ENCODE measurements around the gene CRYBB1.

Gene CRYBB1

GRCh38 chr22:26602127-26602526 is 15.7 kb downstream of the CRYBB1 start:
- no peak for DNase-seq

- no peak for DNase-seq
Observed at GRCh38 chr22:26601726-26602125, 16.1 kb downstream of the CRYBB1 start.

- DNase-seq, result no peak
Observed at GRCh38 chr22:26599505-26599904, 18.3 kb downstream of the CRYBB1 start.

- no peak for DNase-seq
Observed at GRCh38 chr22:26597480-26597879, 20.3 kb downstream of the CRYBB1 start.

- DNase-seq, result no peak
Observed at GRCh38 chr22:26597026-26597425, 20.8 kb downstream of the CRYBB1 start.

GRCh38 chr22:26593763-26594162 is 24.1 kb downstream of the CRYBB1 start:
- no peak for DNase-seq

- no peak for DNase-seq
Observed at GRCh38 chr22:26592421-26592891, 25.4 kb downstream of the CRYBB1 start.

- DNase-seq, result peak; percentile 56
Observed at GRCh38 chr22:26589845-26590736, 27.7 kb downstream of the CRYBB1 start, which contains the start of gene TPST2. TPST2 (minus strand) TSS chr22:26590132; CDS start chr22:26541630, 48,502 bp downstream.

GRCh38 chr22:26589367-26589844 is 28.4 kb downstream of the CRYBB1 start:
- no peak for DNase-seq

GRCh38 chr22:26588729-26589366 is 29.0 kb downstream of the CRYBB1 start:
- no peak for DNase-seq

GRCh38 chr22:26587991-26588613 is 29.7 kb downstream of the CRYBB1 start:
- DNase-seq, result no peak

- DNase-seq, result no peak
Observed at GRCh38 chr22:26586556-26587325, 31.1 kb downstream of the CRYBB1 start.

- DNase-seq, result no peak
Observed at GRCh38 chr22:26585104-26585790, 32.6 kb downstream of the CRYBB1 start.

- DNase-seq, result no peak
Observed at GRCh38 chr22:26584010-26584409, 33.8 kb downstream of the CRYBB1 start.

- DNase-seq, result no peak
Observed at GRCh38 chr22:26581633-26582168, 36.1 kb downstream of the CRYBB1 start.

- no peak for DNase-seq
Observed at GRCh38 chr22:26581026-26581425, 36.8 kb downstream of the CRYBB1 start.

- DNase-seq, result no peak
Observed at GRCh38 chr22:26580240-26580962, 37.4 kb downstream of the CRYBB1 start.

- DNase-seq, result no peak
Observed at GRCh38 chr22:26579331-26579886, 38.4 kb downstream of the CRYBB1 start.

GRCh38 chr22:26577081-26577480 is 40.7 kb downstream of the CRYBB1 start:
- DNase-seq, result no peak

GRCh38 chr22:26576026-26576680 is 41.7 kb downstream of the CRYBB1 start:
- DNase-seq, result no peak

Measured in NCI-H2029 (cell line).